Body of pancreas (tissue), 4 donors: Measurements from ENCODE around the gene PLD6.

ENCODE experiments used
- CTCF ChIP-seq, 7 experiments: fragments of 450-650 bp in 4 of 7; fragments of 200-600 bp in 3 of 7; sonication (generic) in 3 of 7; IDR thresholded peaks; one replicate each; pipeline ENCODE4 v1.5.1; 2016 to 2019; ENCODE audit warnings: antibody characterized with exemption in 7 of 7
- POLR2A ChIP-seq, 3 donors: fragments of 450-650 bp; IDR thresholded peaks; one replicate each; pipeline ENCODE4 v1.6.1; 2016; ENCODE audit warnings: antibody characterized with exemption in 3 of 3, mild to moderate bottlenecking in 2 of 3

DNA sequence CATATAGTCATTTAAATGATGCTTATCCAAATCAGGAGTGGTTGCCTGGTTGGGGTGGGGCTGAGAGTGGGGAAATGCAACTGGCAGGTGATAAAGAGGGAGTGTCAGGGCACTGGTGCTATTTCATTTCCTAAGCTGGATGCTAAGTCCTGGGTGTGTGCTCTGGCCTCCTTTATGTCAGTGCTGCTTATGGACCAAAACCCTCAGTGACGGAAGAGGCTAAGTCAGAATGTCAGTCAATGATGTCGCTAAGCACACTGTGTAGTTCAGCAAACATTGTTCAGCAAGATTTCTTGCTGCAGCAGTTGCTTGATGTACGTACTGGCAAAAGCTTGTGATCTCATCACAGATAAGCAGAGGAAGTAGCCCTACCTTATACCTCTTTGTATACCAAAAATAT is 47.3 kb upstream of the PLD6 start:
- TF ChIP-seq CTCF (IDR thresholded peaks at IDR 0.05), result no peak
- TF ChIP-seq POLR2A (IDR thresholded peaks at IDR 0.05), result no peak
